ENCODE measurements around the gene RETREG3. TPM values are rescaled to one million over a fixed set of nuclear protein-coding genes. Genes with fewer than 3 reads are reported as not detected.

RETREG3 gene
- total RNA-seq, 4 donors from 2014 or later = 50.6 to 65.8 (median 54.4) TPM

DNA sequence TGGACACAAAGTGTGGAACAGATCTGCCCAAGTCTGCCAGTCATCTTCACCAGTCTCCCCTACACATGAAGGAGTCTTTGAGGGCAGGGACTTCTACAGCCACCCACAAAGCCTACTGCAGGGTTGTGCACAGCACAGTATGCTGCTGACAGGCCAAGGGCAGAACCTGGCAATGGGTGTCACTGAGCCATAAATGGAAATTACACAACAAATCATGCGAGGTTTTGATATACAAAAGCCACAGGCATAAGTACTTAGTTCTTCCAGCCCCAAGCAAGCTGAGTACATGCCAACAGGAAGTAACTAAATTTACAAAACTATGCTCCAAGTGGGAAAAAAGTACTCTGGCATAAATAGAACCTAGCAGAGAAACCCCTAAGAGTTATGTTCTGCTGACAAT, 23.8 kb downstream of the RETREG3 start:
- Histone ChIP-seq H3K9me3 (no peaks in the 10 kb centered on the region), H3K27me3 (no peaks in the 10 kb centered on the region), H3K4me3 (no peak overlapping the region), H3K36me3 (peaks cover 2 to 100% of the 10 kb centered on the region in 2 donors), H3K4me1 (peaks cover 0 to 24% (median 3%) of the 10 kb centered on the region in 3 donors), H3K27ac (no peak overlapping the region)
- no peak for ATAC-seq
- 44 to 80% methylated on average over 1 of the region's 1 CpG for WGBS, 2 donors (ENCODE audit: low coverage in 1 of 2)
- no peak for TF ChIP-seq POLR2AphosphoS5 (IDR thresholded peaks at IDR 0.05)
- TF ChIP-seq, protein P1, sequence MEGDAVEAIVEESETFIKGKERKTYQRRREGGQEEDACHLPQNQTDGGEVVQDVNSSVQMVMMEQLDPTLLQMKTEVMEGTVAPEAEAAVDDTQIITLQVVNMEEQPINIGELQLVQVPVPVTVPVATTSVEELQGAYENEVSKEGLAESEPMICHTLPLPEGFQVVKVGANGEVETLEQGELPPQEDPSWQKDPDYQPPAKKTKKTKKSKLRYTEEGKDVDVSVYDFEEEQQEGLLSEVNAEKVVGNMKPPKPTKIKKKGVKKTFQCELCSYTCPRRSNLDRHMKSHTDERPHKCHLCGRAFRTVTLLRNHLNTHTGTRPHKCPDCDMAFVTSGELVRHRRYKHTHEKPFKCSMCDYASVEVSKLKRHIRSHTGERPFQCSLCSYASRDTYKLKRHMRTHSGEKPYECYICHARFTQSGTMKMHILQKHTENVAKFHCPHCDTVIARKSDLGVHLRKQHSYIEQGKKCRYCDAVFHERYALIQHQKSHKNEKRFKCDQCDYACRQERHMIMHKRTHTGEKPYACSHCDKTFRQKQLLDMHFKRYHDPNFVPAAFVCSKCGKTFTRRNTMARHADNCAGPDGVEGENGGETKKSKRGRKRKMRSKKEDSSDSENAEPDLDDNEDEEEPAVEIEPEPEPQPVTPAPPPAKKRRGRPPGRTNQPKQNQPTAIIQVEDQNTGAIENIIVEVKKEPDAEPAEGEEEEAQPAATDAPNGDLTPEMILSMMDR (IDR thresholded peaks at IDR 0.05) = no peak
- no peak for TF ChIP-seq POLR2A (IDR thresholded peaks at IDR 0.05)
- TF ChIP-seq EP300 (IDR thresholded peaks at IDR 0.05) = no peak

DNA sequence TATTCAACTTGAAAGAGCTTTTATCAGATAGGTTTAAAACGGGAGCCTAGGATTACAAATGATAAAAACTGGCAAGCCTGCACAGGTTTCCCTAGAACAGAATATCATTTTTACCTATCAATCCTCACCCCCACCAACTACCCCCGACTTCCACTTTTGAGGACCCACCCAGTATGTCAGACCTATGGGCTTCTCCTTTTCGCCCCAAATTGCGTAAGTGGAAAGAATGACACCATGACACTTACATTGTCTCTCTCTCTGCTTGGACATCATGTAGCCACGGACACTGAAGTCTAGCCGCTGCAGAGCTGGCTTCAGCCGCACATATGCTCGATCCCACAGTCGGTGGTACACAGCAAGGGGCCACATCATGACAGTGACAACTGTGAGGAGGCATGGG, 24.3 kb downstream of the RETREG3 start:
- H3K36me3 ChIP-seq = peaks cover 2 to 100% of the 10 kb centered on the region in 2 donors
- no peak overlapping the region for H3K27ac ChIP-seq
- H3K9me3 ChIP-seq = no peaks in the 10 kb centered on the region
- no peak for TF ChIP-seq POLR2A (IDR thresholded peaks at IDR 0.05)
- TF ChIP-seq, protein P1 (IDR thresholded peaks at IDR 0.05) = no peak
- TF ChIP-seq POLR2AphosphoS5 (IDR thresholded peaks at IDR 0.05) = no peak
- TF ChIP-seq EP300 (IDR thresholded peaks at IDR 0.05) = no peak
- ATAC-seq = no peak
- H3K27me3 ChIP-seq = no peaks in the 10 kb centered on the region
- no peak overlapping the region for H3K4me3 ChIP-seq
- H3K4me1 ChIP-seq = peaks cover 0 to 24% (median 3%) of the 10 kb centered on the region in 3 donors
- WGBS, 2 donors (ENCODE audit: low coverage in 1 of 2) = 82 to 85% methylated on average over 7 to 9 of the region's 9 CpGs

DNA sequence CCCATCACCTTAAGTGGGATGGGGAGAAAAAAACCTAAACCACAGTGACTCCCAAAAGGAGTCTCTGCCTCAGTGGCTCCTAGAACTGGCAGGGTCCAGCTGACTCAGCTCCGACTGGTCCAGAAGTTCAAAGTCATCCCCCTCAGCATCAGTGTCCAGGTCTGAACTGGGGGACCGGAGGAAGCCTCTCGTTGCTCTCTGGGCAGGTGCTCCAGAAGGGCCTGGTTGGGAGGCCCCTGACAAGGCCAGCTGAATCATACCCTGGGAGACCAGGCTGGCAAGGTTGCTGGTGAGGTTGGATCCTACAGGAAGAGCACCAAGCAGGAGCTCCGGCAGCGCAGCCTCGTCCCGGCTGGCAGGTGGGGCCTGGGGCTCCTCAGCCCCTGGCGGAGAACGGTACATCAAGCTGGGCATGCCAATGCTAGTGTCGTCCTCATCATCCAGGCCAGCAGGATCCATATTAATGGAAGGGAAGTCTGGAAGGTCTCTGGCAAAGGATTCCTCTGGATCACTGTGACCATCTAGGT, 27.4 kb downstream of the RETREG3 start:
- WGBS, 2 donors (ENCODE audit: low coverage in 1 of 2) = 93% methylated on average over 5 of the region's 10 CpGs; no CpG with 5 or more reads in 1 of the 2 donors
- Histone ChIP-seq H3K36me3 (peaks cover 2 to 75% of the 10 kb centered on the region in 2 donors), H3K4me3 (no peak overlapping the region), H3K9me3 (no peaks in the 10 kb centered on the region), H3K4me1 (peaks cover 3 to 28% (median 10%) of the 10 kb centered on the region in 3 donors), H3K27ac (no peak overlapping the region), H3K27me3 (no peaks in the 10 kb centered on the region)
- ATAC-seq = no peak
- TF ChIP-seq POLR2A (IDR thresholded peaks at IDR 0.05) = no peak
- TF ChIP-seq, protein P1 (IDR thresholded peaks at IDR 0.05) = no peak
- no peak for TF ChIP-seq EP300 (IDR thresholded peaks at IDR 0.05)
- TF ChIP-seq POLR2AphosphoS5 (IDR thresholded peaks at IDR 0.05) = no peak

DNA sequence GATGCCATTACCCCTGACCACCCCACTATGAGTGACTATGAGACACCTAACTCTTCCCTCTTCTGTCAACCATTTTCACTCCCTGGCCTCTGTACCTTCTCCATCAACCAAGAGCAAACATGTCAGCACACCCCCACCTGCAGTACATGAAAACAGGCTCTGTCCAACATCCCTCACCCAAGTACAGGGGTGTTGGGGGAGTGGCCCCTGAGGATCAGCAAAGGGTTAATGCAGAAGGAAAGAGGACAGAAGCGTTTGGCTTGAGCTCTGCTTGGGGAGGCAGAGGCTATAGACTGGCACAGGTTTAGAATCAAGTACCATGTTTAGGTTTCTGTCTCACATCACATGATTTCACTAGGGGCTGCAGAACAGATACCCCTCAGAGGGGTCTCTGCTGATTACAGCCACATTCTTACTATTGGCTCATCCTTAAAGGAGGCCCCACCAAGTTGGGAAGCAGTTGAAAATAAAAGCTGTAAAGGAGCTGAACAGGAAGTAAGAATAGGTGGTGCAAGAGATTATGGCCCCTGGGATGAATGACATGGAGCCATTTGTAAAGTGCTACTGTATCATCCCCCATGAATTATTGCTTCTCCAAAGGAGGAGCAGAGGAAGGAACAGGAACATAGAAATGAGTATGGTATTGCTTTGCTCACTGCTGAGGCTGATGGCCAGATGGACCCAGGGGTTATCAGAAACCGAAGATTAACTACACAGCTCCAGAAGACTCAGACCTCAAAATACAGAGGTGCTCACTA, 29.2 kb downstream of the RETREG3 start:
- no peaks in the 10 kb centered on the region for H3K9me3 ChIP-seq
- H3K27ac ChIP-seq = no peak overlapping the region
- H3K4me1 ChIP-seq = peaks cover 3 to 29% (median 10%) of the 10 kb centered on the region in 3 donors
- H3K4me3 ChIP-seq = no peak overlapping the region
- TF ChIP-seq POLR2A (IDR thresholded peaks at IDR 0.05) = no peak
- TF ChIP-seq, protein P1 (IDR thresholded peaks at IDR 0.05) = no peak
- no peak for TF ChIP-seq POLR2AphosphoS5 (IDR thresholded peaks at IDR 0.05)
- no peak for TF ChIP-seq EP300 (IDR thresholded peaks at IDR 0.05)
- peaks cover 2 to 61% of the 10 kb centered on the region in 2 donors for H3K36me3 ChIP-seq
- no peak for ATAC-seq
- no peaks in the 10 kb centered on the region for H3K27me3 ChIP-seq
- 35 to 83% methylated on average over 1 to 2 of the region's 2 CpGs for whole genome bisulfite sequencing, 2 donors (ENCODE audit: low coverage in 1 of 2)
